ENCODE measurements around the gene PBX1. TPM values are rescaled to one million over a fixed set of nuclear protein-coding genes. Genes with fewer than 3 reads are reported as not detected.

PBX1 gene
- total and polyA plus RNA-seq, 12 donors = 13.3 to 91.8 (median 62.7) TPM

DNA sequence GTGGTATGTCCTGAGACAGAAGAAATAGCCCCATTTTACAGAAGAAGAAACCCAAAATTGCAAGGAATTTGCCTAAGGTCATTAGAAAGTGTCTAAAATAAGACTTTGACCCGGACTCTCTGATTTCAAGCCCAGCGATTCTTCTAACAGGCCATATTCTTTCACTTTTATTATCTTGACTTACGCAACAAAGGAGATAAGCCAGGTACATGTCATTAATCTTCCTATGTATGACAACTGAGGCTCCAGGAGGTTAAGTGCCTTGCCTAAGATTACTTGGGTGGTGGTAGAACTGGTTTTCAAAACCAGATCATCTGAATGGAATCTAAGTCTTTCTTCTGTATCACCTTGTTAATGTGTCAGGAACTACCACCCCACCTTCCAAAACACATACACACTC, 124.3 kb downstream of the PBX1 start:
- peaks cover 0 to 24% (median 0%) of the 10 kb centered on the region in 9 donors for H3K36me3 ChIP-seq
- TF ChIP-seq, protein P1, sequence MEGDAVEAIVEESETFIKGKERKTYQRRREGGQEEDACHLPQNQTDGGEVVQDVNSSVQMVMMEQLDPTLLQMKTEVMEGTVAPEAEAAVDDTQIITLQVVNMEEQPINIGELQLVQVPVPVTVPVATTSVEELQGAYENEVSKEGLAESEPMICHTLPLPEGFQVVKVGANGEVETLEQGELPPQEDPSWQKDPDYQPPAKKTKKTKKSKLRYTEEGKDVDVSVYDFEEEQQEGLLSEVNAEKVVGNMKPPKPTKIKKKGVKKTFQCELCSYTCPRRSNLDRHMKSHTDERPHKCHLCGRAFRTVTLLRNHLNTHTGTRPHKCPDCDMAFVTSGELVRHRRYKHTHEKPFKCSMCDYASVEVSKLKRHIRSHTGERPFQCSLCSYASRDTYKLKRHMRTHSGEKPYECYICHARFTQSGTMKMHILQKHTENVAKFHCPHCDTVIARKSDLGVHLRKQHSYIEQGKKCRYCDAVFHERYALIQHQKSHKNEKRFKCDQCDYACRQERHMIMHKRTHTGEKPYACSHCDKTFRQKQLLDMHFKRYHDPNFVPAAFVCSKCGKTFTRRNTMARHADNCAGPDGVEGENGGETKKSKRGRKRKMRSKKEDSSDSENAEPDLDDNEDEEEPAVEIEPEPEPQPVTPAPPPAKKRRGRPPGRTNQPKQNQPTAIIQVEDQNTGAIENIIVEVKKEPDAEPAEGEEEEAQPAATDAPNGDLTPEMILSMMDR (IDR thresholded peaks at IDR 0.05) = no peak
- no peak overlapping the region for H3K4me3 ChIP-seq
- ATAC-seq (no peak), DNase-seq (no peak)
- 73 to 78% methylated on average over 3 of the region's 3 CpGs for WGBS, 2 donors
- no peaks in the 10 kb centered on the region for H3K9me3 ChIP-seq
- H3K27ac ChIP-seq = no peak overlapping the region
- intact Hi-C loops (cut with DNase I) = no loop called here
- H3K27me3 ChIP-seq = no peaks in the 10 kb centered on the region
- peaks cover 0 to 24% (median 12%) of the 10 kb centered on the region in 9 donors for H3K4me1 ChIP-seq

DNA sequence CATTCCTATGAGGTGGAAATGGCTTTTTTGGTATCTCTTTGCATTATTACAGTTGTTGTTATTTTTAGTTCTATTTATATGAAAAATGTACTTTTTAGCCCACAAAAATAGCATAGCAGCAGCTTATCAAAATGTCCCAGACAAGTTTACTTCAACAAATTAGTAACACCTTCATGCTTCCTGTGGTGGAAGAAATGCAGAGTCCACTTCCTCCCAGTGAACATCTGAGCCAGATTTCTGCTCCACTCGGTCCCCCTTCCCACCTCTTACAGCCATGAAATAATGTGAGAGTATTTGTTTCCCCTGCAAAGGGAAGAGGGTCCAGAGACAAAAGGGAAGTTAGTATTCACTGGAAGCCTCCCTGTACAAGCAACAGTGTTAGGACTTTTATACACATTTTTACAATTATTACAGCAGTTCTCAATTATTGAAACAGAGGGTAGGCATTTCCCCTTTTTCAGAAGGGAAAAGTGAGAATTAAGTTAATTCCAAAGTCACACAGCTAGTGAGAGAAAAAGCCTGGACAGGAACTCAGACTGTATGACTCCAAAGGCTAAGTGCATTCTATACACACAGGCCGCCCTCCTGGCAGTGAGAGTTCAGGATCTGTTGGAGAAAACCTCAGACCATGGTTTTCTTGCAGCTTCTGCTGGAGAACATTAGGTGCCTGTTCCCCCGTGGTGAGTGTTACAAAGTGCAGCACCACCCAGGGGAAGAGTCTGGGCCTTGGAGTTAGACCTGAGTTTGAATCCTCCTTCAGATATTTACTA, 126.5 kb downstream of the PBX1 start:
- no peak overlapping the region for H3K27ac ChIP-seq
- no peak overlapping the region for H3K4me3 ChIP-seq
- intact Hi-C loops (cut with DNase I) = no loop called here
- no peaks in the 10 kb centered on the region for H3K9me3 ChIP-seq
- peaks cover 0 to 13% (median 0%) of the 10 kb centered on the region in 9 donors for H3K36me3 ChIP-seq
- peaks cover 0 to 26% (median 16%) of the 10 kb centered on the region in 9 donors for H3K4me1 ChIP-seq
- 58 to 63% methylated on average over 3 of the region's 3 CpGs for WGBS, 2 donors
- no peaks in the 10 kb centered on the region for H3K27me3 ChIP-seq
- ATAC-seq (no peak), DNase-seq (no peak)
- TF ChIP-seq, protein P1 (IDR thresholded peaks at IDR 0.05) = no peak

DNA sequence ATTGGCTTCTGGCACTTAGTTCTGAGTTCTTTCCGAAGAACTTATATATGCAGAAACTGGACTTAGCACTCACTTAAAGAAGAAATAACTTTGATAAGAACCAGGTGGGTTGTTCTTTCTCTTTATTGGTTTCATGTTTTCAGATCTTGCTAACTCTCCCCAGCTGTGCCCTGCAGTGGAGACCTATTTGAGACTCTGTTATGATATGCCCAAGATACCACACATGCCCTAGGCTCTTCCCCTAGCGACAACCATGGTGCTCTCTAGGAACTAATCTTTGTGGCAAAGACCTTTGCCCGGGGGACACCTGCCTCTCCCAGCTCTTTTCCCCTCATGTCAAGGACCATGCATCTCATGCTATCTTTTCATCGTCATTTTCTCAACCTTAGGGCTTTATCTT, 128.8 kb downstream of the PBX1 start:
- DNase-seq = no peak
- 91 to 93% methylated on average over 4 of the region's 4 CpGs for whole genome bisulfite sequencing, 2 donors
- no peak for ATAC-seq
- H3K36me3 ChIP-seq = peaks cover 0 to 4% (median 0%) of the 10 kb centered on the region in 9 donors
- H3K4me1 ChIP-seq = peaks cover 0 to 26% (median 16%) of the 10 kb centered on the region in 9 donors
- no peaks in the 10 kb centered on the region for H3K9me3 ChIP-seq
- TF ChIP-seq, protein P1 (IDR thresholded peaks at IDR 0.05) = no peak
- H3K27ac ChIP-seq = no peak overlapping the region
- H3K27me3 ChIP-seq = no peaks in the 10 kb centered on the region
- intact Hi-C loops (cut with DNase I) = no loop called here
- no peak overlapping the region for H3K4me3 ChIP-seq

DNA sequence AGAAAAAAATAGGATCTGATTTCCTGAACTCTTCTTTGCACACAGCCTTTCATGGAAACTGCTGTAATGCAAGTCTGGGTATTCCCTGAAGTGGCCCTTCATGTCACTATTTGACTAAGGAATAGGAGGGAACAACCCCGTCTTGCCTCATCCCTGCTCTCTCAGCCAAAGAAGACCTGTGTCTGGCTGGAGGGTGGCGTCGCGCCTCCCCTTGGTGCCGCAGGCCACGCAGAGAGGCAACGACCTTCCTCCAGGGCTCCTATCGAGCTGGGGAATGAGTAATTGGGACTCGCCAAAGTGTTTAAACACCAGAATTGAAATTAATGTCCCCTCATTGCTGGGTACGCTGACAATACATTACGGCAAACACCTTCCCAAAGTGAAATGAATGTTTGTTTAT, 129.8 kb downstream of the PBX1 start:
- WGBS, 2 donors = 88 to 90% methylated on average over 11 of the region's 11 CpGs

More for the DNA sequence above, 129.8 kb downstream of the PBX1 start:
- DNase-seq (no peak), ATAC-seq (no peak)
- Histone ChIP-seq H3K27ac (no peak overlapping the region), H3K4me1 (peaks cover 0 to 26% (median 16%) of the 10 kb centered on the region in 9 donors), H3K4me3 (no peak overlapping the region), H3K36me3 (no peaks in the 10 kb centered on the region), H3K27me3 (no peaks in the 10 kb centered on the region), H3K9me3 (no peaks in the 10 kb centered on the region)
- TF ChIP-seq, protein P1 (IDR thresholded peaks at IDR 0.05) = no peak
- intact Hi-C loops (cut with DNase I) = no loop called here

Data from heart right ventricle (tissue), 16 donors.